NCI-H1092 treated with DMSO at 0.1 percent for 48 hours (cell line): Measurements from ENCODE around the gene WNT4.

Experiments
- DNase-seq: peaks from one replicate; lab custom pipeline; 2025; lab: John Stamatoyannopoulos, UW

The WNT4 gene

DNA sequence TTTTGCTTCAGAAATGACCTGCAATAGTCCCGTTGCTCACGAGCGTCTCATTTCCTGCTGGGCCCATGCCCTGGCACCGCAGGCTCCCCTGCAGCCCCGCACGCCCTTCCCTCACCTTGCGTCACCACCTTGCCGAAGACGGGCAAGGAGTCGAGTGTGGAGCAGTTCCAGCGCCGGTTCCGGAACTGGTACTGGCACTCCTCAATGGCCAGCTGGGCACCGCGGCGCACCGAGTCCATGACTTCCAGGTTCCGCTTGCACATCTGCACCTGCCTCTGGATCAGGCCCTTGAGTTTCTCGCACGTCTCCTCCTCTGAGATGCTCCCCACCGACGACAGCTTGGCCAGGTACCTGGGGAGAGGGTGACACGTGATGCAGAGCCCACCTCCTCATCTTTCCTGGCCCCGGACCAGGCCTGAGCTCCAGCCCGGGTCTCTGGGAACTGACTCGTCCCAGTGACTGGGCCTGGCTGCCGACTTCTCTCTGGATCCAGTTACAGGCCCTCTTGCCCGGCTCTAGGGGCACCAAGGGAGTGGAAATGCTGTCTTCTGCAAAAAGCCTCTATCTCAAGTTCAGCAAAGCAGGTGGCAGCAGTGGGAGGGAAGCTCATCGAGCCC, 13.3 kb downstream of the WNT4 start:
- no peak for DNase-seq

DNA sequence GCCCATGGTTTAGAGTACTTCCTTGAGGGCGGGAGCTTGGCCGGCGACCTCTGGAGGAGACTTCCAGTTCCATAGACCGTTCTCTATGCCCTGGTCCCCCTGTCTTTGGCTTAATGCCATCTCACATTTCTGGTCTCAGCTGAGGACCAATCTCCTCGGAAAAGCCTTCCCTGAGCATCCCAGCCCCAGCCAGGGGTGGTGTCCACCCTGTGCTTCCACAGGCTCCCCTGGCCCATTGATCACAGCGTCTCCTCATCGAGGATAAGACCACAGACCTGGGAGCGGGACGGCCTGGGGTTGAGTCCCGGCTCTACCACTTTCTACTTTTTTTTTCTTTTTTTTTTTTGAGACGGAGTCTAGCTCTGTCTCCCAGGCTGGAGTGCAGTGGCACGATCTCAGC, 14.5 kb downstream of the WNT4 start:
- no peak for DNase-seq

DNA sequence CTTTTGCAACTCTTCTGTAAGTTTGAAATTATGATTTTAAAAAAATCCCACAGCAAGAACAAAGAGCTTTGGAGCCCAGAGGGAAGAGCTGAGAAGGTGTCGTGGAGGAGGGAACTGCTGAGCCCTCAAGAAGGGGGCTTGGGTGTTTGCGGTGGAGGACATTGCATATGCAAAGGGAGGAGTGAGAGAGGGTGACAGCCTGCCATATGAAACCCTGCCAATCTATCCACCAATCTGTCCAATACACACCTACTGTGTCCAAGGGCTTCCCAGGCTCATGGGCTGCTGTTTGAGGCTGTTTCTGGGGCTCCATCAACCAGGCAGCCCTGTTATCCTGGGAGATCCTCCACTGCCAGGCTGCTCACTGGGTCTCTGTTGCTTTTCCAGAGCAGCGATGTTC, 15.2 kb downstream of the WNT4 start:
- DNase-seq: no peak

DNA sequence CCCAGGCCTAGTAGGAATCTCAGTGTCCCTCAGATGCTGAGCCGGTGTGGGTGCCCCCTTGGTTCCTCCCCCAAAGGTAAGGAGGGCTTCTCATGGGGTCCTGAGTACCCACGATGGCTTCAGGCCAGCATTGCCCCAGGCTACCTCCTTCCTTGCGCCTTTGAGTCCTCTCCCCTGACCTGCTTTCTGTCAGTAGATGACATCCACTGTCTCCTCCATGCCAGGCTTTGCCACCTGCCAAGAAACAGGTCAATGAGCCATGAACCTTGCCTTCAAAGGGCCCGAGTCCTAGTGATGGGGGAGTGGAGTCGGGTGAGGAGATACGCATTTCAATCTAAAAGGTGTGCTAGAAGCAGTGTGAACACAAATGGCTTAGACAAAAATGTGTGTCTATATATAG, 15.6 kb downstream of the WNT4 start:
- no peak for DNase-seq

DNA sequence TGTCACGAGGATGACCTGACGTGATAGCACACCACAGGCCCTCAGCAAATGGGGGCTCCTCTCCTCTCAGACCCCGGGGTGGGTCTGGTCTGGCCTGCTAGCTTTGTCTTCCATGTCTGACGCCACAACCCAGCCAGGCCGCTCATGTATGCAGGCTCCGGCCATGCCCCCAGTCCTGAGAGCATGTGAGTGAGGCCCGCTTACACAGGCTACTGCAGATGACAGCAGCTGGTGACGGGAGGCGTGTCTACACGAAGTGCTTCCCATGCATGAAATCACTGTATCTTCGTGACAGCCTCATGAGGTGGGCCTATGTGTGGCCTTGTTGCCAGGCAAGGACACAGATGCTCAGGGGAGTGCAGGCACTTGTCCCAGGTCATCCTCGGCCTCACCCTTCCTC, 16.4 kb downstream of the WNT4 start:
- no peak for DNase-seq

DNA sequence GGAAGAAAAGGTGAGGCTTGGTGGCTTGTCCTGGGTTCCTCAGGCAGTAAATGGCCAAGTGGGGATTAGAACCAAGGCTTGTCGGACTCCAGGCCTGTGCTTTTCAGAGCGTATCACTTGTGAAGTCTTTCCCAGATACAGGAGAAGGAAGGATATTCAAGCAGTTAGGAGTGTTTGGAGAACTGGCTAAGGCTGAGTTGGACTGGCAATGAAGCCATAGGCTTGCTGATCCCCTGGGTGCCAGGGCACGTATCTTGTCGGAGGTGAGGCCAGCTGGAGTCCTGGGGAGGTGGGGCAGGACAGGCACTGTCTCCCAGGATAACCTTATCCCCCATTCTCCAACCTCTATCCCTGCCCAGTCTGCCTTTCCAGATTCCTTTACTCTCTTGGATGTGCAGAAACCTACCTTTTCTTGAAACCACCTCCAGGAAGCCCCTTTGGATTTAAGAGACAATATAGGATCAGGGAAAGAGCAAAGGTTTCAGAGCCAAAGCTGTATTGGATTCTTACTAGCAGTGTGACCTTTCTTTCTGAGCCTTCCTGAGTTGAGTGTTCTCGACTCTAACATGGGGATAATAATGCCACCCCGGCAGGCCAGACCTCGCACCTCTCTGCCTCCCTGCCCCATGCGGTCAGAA, 18.2 kb downstream of the WNT4 start:
- no peak for DNase-seq

DNA sequence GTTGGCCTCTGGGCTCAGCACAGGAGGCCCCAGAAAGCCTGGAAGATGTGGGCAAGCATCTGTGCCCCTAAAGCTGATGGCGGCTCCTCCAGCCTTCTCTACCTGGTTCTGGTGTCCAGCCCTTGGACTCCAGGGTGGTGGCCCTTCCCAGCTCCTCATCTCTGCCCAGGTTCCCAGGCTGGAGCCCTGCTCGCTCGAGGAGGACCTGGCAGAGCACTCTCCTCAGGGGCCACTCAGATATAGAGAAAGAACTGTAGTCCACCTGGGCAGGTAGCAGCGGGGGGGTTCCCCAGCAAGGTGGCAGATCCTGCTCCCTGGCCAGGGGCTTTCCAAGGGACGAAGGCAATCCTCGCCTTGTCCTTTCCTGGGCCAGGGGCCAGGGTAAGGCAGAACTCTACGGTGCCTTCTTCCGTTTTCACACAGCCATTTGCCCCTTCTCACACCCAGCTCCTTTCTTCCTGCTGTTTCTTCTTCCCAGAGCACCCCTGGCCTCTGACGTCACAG, 18.9 kb downstream of the WNT4 start:
- DNase-seq: no peak

DNA sequence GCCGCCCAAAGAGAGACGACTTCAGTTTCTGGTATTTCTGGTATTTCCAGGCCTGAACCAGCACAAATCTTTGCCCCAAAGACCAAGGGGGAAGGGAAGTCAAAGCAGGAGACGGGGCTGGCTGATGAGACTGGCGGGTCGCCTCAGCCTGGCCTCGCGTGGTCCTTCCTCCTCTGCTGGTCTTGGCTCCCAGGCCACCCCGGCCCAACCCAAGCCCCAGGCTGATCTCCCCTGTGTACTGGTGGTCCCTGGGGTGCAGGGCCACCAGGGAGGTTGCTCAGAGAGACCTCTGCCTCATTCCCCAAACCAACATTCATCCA, 19.9 kb downstream of the WNT4 start:
- DNase-seq: no peak

DNA sequence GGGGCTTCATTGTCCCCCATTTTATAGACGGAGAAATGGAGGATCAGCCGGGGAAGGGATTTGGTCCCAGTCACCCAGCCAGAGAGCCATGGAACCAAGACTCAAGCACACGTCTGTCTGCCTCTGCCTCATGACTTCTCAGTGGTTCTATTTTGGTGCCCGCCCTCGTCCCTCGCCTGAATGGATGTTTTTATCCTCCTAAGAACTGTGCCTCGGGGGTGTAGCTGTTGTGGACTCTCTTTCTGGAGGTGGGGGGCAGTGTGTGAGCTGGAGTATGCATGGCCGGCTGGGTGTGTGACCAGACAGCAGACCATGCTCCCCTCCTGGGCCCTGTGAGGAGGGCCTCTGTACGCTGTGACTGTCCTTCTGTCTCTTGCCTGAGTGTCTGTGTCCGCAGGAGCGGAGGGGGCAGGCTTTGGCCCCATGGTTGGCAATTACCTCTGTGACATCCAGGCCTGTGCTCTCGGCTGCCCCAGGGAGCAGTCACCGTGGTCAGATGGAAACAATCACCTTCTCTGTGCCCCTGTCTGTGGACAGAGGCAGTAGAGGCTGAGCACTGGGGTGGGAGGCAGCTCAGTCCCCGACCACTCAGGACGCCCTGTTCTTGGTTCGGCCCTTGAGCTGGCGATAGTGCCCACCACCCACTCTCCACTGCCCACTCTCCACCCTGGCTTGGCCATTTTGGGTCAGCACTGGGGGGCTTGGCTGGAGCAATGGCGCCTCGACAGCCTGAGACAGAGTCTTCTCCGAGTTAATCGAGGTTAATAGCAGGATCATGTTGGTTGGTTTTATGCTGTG, 20.4 kb downstream of the WNT4 start:
- DNase-seq: no peak

DNA sequence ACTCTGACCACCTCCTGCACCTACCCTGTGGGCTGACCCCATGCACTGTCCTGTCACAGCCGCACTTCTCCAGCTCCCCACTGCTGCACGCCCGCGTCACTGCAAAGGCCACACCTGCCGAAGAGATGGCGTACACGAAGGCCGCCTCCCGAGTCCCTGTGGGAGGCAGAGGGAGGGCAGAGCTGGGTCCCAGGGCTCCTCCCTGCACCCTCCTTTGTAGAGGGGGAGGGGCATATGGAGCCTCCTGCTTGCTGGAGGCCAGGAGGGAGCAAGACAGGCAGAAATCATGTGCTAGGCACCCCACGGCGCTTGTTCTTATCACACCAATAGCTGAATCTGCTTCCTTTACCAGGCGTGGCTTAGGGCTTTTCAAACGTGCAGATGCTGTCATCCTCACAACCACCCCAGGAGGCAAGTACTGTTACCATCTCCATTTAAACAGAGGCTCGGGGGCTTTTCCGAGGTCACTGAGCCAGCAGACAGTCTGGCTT, 21.4 kb downstream of the WNT4 start:
- no peak for DNase-seq

DNA sequence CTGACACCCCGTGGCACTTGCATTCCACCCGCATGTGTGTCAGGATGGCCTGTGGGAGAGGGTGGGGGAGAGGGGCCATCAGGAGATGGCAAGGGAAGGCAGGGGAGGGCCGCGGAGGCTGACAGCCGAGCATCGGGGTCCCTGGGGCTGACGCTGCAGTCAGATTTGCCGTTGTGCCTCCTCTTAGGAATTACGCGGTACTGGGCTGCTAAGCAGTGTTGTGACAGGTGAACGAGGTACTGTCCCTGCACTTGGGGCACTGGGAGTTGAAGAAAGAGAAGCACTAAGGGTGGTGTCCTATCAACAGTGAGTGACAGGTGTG, 22.5 kb downstream of the WNT4 start:
- no peak for DNase-seq

DNA sequence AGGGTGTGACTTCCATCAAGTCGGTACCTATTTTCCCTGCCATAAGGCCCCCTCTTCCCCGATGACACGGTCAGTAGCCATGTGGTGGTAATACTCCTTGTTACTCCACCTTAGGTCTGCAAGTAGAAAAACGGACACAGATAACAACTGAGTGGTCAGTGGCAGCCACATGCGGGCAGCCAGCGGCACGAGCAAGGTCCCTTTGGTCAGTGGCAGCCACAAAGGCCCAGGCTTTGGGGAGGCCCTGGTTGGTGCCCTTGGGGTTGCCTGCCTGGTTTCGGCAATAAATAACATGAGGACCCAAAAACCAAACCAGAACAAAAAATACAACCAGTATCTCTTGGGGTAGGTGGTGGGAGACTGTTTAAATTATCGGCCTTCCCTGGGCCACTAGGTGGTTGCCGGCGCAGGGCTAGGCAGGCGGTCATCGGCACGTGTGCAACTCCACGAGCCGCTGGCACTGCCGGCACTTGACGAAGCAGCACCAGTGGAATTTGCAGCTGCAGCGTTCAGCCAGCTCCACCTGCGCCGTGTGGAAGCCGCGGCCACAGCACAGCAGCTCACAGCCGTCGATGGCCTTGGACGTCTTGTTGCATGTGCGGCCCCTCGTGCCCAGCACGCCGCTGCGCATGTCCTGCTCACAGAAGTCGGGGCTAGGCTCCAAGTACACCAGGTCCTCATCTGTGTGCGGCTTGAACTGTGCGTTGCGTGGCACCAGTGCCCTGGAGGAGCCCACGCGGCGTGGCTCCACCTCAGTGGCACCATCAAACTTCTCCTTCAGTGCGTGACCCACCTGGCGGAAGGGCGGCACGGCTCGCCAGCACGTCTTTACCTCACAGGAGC, 23.1 kb downstream of the WNT4 start:
- DNase-seq: no peak

DNA sequence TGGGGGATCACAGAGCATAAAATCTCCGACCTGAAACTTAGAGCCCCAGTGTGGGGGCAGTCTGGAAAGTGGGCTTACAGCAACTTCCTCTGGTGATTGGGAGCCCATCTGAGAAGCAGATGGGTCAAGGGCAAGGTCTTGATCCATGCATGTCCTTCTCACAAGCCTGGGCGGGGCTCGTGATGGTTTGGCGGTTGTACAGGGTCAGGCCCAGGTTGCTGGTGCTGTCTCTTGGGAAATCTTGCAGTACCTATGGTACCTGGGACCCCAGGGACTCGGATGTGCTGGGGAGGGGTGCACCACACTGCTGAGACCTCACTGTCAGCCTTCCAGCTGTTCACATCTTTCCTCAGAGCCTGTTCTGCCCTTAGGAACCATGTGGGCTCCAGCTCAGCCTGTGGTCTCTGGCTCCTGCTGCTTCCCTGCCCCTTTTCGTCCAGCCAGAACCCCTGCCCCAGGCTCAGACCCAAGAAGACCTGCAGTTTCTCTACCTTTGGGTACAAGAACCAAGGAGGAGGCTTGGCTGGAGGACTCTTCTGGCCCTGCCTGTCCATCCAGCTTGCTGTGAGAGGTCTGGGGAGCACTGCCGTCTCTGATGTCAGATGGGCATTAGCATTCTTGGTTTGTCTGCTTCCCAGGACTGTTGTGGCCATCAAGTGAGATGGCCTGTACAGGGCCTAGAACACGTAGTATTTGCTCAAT, 24.5 kb downstream of the WNT4 start:
- no peak for DNase-seq

DNA sequence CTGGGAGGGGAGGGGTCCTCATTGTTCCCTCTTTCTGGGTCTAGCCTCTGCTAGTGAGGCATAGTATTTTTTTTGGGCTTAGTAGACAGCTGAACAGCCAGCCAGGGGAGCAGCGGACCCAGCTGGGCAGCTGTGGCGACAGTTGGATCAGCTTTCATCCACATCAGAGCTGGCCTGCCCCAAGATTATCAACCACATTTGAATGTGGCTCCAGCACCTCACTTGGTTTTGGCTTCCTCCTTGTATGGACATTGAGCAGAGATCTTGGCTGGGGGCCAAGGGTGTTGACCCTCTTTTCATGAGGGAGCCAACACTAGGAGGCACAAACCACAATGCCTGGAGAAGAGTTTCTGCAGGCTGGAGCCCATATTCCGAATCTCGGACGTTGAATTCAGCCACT, 25.0 kb downstream of the WNT4 start:
- DNase-seq: no peak

DNA sequence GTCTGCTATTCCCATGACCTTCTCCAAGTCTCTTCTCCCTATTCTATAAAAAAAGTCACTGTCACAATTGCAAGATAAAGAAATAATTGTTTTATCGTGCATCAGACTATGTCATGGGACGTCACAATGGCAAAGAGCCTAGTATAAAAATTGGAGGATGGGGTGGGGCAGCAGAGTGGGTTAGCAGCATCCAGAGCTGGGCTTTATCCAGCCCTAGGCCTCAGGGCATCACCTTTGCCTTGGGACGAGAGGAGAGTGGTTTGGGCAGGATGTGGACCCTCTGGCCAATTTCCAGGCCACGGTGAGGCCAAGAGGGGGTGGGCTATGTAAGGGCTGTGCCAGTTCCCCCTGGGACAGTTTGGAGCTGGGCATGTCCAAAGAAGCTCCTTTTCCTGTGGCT, 25.7 kb downstream of the WNT4 start:
- no peak for DNase-seq

DNA sequence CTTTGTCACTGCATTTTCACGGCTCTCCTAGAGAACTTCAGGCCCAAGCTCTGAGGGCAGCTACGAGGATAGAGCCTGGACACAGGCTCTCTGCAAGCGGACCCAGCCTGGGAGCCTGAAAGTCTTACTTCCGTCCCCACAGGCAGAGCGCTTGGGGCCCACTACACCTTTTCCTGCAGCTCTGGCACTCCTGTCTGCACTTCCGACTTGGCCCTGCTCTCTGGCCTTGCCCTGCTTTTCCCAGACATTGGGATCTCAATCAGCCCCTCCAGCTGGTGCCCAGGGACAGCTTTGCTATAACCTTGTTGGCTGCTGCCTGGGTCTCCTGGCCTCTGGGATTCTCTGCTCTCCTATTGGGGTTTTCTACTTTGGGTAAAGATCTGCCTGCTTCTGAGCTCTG, 27.6 kb downstream of the WNT4 start:
- DNase-seq: no peak

DNA sequence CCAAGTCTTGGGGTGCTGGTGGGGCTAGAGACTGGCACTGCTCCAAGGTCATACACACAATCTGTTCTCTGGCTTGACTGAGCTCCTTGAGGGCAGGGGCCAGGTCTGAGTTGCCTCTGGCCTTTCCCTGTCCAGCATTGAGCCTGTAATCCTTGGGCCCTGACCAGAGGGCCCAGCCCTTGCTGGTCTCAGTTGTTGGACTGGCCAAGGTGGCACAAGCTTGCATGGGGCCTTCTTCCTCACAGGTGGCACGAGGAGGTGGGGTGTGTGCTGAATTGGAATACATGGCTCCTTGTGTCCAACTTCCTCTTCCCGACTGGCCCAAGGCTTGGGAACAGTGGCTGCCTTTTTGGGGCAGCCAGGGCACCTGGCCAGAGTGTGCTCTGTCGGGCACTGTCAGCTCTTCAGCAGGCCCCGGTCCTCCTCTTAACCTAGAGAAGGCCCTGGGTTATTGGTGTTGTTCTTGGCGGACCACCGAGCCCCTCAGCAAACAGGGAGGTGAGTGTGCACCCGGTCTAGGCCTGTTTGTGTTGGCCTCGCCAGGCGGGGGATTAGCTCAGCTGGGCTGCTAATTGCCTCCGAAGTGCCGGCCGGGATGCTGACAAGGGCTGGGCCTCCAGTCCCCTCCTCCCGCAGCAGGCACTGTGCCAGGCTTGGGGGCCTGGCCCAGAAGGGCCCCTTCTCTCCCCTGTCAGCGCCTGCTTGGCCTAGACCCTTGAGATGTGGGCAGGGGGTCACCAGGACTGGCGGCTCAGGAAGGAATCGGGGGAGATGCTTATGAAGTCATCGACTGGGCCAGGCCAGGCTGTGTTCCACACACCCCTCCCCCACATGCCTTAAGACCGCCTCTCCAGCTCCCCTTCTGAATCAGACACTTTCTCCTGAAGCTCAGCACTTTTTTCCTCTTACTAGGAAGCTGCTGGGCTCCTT, 28.5 kb downstream of the WNT4 start:
- DNase-seq: peak; percentile 85

DNA sequence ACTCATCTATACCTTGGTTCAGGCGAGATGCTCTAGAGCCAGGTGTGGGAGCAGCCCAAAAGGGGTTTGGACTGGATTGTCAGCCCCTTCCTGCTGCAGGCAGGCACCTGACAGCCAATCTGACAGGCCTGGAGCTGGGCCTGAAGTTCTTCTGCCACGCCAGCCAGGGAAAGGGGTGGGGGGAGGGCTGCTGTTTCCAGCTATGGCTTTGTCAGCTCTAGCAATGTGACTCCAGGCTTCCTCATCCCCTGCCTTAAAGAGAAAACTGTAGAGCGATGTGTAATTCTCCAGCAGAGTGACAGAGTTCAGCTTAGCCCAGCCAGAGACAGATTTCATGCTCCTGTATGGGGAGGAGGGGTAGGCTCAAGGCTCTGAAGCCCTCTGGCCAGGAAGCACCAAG, 30.3 kb downstream of the WNT4 start:
- no peak for DNase-seq

DNA sequence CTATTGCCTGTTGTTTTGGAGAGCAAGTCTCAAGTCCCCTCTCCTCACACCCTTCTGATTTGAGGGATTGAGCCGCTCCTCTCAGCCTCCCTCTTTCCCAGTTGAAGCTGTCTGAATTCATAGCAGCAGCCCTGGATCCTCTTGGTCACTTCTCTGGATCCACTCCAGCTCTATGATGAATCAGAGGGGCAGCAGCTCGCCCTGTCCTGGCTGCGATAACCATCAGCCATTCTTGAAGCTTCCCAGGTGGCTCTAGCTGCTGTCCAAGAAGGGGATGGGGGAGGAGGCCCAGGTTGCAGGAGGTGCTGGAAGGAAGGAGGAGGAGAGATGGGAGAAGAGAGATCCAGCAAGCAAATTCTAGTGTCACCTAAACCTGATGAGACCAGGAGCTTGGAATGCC, 31.3 kb downstream of the WNT4 start:
- DNase-seq: no peak

DNA sequence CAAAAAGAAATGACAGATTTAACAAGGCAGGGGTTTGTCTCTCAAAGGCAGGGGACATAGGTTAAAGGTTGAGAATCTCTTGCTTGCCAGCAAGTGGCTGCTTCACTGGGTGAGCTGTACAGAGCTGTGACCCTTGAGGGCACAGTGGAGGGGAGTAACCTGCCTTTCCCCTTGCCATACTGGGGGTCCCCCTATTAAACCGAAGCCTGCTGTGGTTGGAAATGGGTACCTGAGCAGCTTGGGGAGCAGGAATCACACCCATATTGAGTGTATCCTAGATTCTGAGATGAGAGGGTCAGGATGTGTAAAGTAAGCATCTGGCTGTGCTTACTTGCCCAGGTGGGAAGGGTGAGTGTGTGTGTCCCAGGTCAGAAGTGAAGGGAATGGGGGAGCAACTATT, 31.8 kb downstream of the WNT4 start:
- DNase-seq: no peak

DNA sequence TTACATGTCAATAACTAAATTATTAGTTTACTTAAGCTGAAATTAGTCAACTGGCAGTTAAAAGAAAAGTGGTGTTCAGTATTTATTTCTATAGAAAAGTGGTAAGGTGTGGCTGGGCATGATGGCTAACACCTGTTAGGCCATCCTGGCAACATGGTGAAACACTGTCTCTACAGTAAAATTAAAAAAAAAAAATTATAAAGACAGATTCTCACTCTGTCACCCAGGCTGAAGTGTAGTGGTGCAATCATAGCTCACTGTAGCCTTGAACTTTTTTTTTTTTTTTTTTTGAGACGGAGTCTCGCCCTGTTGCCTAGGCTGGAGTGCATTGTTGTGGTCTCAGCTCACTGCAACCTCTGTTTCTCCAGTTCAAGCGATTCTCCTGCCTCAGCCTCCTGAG, 32.9 kb downstream of the WNT4 start:
- DNase-seq: no peak
